ENCODE data around the gene PDGFRA.
"Not testable (repeated sequence)": the region's sequence is repeated elsewhere in the genome, so short reads cannot be mapped to it uniquely, and the experiment has no call there.

Gene PDGFRA

DNA sequence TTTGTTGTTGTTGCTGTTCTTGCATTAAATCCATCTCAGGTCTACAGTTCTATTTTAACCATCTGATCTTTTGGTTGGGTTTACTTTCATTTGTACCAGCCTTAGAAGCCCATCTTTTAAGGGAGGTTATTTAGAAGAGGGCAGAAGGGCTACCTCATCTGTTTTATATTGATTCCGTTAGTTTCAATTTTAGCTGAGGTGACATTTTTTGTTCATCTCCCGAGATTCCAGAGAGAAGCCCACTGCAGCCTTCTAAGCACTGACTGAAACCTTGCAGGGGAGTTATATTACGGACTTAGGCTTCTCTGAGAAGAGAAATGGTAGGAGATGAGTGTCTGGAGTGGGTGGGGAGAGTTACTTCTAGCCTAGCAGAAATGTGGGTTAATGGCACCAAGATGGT, 101.8 kb downstream of the PDGFRA start:
- H3K27ac ChIP-seq (ENCODE audit: low read depth, low read length) = no peak overlapping the region
- peaks cover 7% of the 10 kb centered on the region; the same call in 1 of the 2 replicates for H3K27me3 ChIP-seq (ENCODE audit: insufficient read depth, low read length)
- no peaks in the 10 kb centered on the region for H3K79me2 ChIP-seq (ENCODE audit: control insufficient read depth, insufficient read depth, low read length, unreplicated experiment)
- H3K4me3 ChIP-seq (ENCODE audit: low read depth, low read length) = no peak overlapping the region
- H3K36me3 ChIP-seq (ENCODE audit: insufficient read depth, low read length) = no peaks in the 10 kb centered on the region
- no peaks in the 10 kb centered on the region for H3K4me1 ChIP-seq (ENCODE audit: control insufficient read depth, insufficient read depth, low read length, unreplicated experiment)
- H2AFZ ChIP-seq (ENCODE audit: low read length, unreplicated experiment) = no peak overlapping the region

GRCh38 chr4:54332542-54332941, 103.4 kb downstream of the PDGFRA start:
- Histone ChIP-seq H2AFZ (ENCODE audit: low read length, unreplicated experiment) (no peak overlapping the region), H3K79me2 (ENCODE audit: control insufficient read depth, insufficient read depth, low read length, unreplicated experiment) (no peaks in the 10 kb centered on the region), H3K4me1 (ENCODE audit: control insufficient read depth, insufficient read depth, low read length, unreplicated experiment) (no peaks in the 10 kb centered on the region), H3K27me3 (ENCODE audit: insufficient read depth, low read length) (peaks cover 10% of the 10 kb centered on the region; the same call in 1 of the 2 replicates), H3K27ac (ENCODE audit: low read depth, low read length) (no peak overlapping the region), H3K36me3 (ENCODE audit: insufficient read depth, low read length) (no peaks in the 10 kb centered on the region), H3K4me3 (ENCODE audit: low read depth, low read length) (no peak overlapping the region)

GRCh38 chr4:54333657-54334056, 104.6 kb downstream of the PDGFRA start:
- H3K27ac ChIP-seq (ENCODE audit: low read depth, low read length) = no peak overlapping the region
- no peak overlapping the region for H3K4me3 ChIP-seq (ENCODE audit: low read depth, low read length)
- no peak overlapping the region for H2AFZ ChIP-seq (ENCODE audit: low read length, unreplicated experiment)
- H3K4me1 ChIP-seq (ENCODE audit: control insufficient read depth, insufficient read depth, low read length, unreplicated experiment) = no peaks in the 10 kb centered on the region
- no peaks in the 10 kb centered on the region for H3K36me3 ChIP-seq (ENCODE audit: insufficient read depth, low read length)
- no peaks in the 10 kb centered on the region for H3K79me2 ChIP-seq (ENCODE audit: control insufficient read depth, insufficient read depth, low read length, unreplicated experiment)
- peaks cover 10% of the 10 kb centered on the region; the same call in 1 of the 2 replicates for H3K27me3 ChIP-seq (ENCODE audit: insufficient read depth, low read length)

DNA sequence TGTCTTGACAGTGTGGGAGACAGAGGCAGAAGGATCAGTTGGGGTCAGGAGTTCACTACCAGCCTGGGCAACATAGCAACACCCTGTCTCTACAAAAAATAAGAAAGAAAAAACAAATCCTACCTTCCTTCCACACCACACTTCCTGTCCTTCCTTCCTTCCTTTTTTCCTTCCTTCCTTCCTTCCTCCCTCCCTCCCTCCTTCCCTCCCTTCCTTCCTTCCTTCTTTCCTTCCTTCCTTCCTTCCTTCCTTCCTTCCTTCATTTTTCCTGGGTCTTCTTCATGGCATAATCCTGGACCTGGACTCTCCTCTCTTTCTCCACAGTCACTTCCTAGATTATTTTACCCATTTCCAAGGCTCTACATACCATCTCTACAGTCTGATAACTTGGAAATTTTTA, 105.7 kb downstream of the PDGFRA start:
- H3K27ac ChIP-seq (ENCODE audit: low read depth, low read length) = not testable (repeated sequence)

DNA sequence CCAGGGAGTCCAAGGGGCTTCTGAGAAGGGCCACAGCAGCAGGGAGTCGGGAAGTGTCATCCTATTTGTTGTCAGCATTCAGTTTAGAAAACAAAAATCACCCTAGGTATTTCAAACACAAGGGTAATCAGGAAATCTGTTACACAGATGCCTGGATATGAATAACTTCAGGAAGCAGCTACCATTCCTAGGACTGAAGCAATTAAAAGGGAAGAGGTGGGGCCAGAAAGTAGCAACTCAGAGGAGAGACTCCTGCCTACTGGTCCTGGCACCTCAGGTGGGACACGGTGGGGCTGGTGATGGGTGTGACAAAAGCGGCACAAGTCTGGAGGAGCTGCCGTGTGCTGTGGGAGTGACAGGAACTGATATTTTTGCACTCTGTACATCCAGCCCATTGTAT, 107.9 kb downstream of the PDGFRA start:
- Histone ChIP-seq H3K79me2 (ENCODE audit: control insufficient read depth, insufficient read depth, low read length, unreplicated experiment) (no peaks in the 10 kb centered on the region), H2AFZ (ENCODE audit: low read length, unreplicated experiment) (no peak overlapping the region), H3K36me3 (ENCODE audit: insufficient read depth, low read length) (no peaks in the 10 kb centered on the region), H3K4me3 (ENCODE audit: low read depth, low read length) (no peak overlapping the region), H3K27me3 (ENCODE audit: insufficient read depth, low read length) (peaks cover 16% of the 10 kb centered on the region), H3K4me1 (ENCODE audit: control insufficient read depth, insufficient read depth, low read length, unreplicated experiment) (no peaks in the 10 kb centered on the region), H3K27ac (ENCODE audit: low read depth, low read length) (no peak overlapping the region)

More for the DNA sequence above, 105.7 kb downstream of the PDGFRA start:
- not testable (repeated sequence) for H3K79me2 ChIP-seq (ENCODE audit: control insufficient read depth, insufficient read depth, low read length, unreplicated experiment); H2AFZ ChIP-seq (ENCODE audit: low read length, unreplicated experiment); H3K4me3 ChIP-seq (ENCODE audit: low read depth, low read length); H3K4me1 ChIP-seq (ENCODE audit: control insufficient read depth, insufficient read depth, low read length, unreplicated experiment); H3K27me3 ChIP-seq (ENCODE audit: insufficient read depth, low read length); H3K36me3 ChIP-seq (ENCODE audit: insufficient read depth, low read length)

GRCh38 chr4:54342067-54342466, 113.0 kb downstream of the PDGFRA start:
- H3K36me3 ChIP-seq (ENCODE audit: insufficient read depth, low read length); H3K4me1 ChIP-seq (ENCODE audit: control insufficient read depth, insufficient read depth, low read length, unreplicated experiment); H2AFZ ChIP-seq (ENCODE audit: low read length, unreplicated experiment); H3K4me3 ChIP-seq (ENCODE audit: low read depth, low read length); H3K79me2 ChIP-seq (ENCODE audit: control insufficient read depth, insufficient read depth, low read length, unreplicated experiment); H3K27ac ChIP-seq (ENCODE audit: low read depth, low read length): not testable (repeated sequence)
- peaks cover 49% of the 10 kb centered on the region for H3K27me3 ChIP-seq (ENCODE audit: insufficient read depth, low read length)

Measured in ACC112 (cell line).